Fibroblast of gingiva (primary cell): ENCODE results near the gene SLC1A5.
A peak's percentile ranks its signal among the peaks of the same experiment; 100 is the strongest.
"Not testable (repeated sequence)": the region's sequence is repeated elsewhere in the genome, so short reads cannot be mapped to it uniquely, and the experiment has no call there.

Experiments
- DNase-seq: peaks from one replicate; pipeline ENCODE4 v3.0.0-alpha.2; 2011; ENCODE audit warnings: low read depth

Gene SLC1A5

DNA sequence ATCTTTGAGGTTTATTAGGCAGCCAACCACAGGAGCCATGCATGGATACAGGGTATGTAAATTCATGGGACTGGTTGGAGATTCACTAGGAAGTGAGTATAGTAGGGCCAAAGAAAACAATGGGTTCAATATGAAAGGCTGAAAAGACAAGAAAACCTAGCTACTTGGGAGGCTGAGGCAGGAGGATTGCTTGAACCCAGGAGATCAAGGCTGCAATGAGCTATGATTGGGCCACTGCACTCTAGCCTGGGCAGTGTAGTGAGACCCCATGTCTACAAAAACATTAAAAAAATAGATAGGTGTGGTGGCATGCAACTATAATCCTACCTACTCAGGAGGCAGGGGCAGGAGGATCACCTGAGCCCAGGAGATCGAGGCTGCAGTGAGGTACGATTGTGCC, 10.3 kb upstream of the SLC1A5 start:
- no peak for DNase-seq

DNA sequence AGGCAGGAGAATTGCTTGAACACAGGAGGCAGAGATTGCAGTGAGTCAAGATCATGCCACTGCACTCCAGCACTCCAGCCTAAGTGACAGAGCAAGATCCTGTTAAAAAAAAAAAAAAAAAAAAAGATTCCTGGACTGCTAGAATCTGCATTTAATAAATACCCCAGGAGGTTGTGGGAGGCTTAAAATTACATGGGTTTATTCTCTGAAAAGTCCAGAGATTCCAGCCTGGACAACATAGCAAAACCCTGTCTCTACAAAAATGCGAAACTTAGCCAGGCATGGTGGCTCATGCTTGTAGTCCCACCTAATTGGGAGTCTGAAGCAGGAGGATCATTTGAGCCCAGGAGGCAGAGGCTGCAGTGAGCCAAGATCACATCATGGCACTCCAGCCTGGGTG, 9.5 kb upstream of the SLC1A5 start:
- peak; percentile 19 for DNase-seq

DNA sequence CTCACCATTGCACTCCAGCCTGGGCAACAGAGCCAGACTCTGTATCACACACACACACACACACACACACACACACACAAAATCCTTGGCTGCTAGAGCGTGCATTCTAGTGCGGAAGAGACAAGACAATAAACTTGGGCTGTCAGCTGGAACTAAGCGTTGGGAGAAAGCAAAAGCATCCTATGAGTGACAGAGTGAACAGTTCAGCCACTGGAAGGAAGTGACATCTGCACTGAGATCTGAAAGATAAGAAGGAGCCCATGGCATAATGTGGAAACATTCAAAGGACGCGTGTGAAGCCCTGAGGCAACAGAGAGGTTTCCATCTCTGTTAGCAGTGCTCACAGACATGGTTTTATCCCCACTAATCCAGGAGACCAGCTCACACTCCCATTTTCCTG, 3.5 kb upstream of the SLC1A5 start:
- DNase-seq = no peak

DNA sequence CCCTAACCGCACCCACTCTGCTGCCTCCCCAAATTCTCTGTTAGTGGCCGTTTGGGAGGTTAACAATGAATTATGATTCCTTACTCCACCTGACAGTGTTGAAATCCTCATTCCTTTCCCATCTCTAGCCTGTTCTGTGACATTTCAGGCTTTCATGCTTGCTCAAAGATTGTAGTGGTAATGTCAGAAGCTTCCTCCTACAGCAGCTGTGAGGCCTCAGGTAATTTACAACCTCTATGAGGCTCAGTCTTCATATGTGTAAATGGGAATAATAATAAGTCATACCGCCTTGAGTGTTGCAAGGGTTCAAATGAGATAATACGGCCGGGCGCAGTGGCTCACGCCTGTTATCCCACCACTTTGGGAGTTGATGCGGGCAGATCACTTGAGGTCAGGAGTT, 977 bp upstream of the SLC1A5 start:
- DNase-seq = no peak

DNA sequence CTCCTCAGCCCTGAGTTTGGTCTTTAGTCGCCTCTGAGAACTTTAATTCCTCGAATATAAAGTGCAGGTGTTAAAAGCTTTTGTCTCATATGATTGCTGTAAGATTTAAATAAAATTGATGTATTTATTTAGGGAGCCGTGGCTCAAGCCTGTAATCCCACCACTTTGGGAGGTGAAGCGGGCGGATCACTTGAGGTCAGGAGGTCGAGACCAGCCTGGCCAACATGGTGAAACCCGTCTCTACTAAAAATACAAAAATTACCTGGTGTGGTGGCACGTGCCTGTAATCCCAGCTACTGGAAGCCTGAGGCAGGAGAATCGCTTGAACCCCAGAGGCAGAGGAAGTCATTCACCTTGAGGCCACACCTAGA, 559 bp upstream of the SLC1A5 start:
- no peak for DNase-seq

DNA sequence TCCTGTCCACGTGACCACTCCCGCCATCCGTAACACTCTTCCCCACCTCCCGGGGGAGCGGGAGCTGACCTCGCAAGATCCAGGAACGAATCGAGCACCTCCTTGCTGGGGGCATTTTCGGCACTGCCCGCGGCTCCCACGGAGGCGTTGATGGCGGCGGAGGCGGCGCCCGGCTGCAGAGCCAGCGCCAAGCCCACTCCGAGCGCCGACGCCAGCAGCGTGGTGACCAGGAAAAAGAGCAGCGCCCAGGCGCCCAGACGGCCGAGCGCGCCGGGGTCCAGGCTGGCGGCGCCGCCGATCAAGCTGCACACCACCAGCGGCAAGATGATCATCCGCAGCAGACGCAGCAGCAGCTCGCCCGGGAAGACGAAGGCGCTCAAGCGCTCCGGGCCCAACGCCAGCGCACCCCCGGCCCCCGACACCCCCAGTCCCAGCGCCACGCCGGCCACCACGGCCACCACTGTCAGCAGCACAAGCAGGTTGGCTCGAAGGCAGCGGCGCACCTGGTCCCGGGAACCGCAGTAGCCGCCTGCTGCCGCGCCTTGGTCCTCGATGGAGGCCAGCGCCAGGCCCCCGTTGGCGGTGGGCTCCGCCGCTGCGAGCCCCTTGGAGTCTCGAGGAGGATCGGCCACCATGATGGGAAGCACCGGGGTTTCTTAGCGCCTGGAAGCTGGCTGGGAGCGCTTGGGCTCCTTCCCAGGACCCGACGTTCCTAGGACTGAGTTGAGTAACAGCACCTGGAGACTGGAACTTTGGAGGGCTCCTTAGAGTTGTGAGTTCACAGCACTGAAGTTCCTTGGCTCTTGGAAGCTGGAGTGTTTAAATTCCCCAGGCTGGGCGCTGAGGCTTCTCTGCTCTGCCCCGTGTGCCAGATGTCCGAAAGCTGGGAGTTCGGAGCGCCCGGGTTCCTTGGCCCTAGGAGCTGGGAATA, 798 bp downstream of the SLC1A5 start:
- DNase-seq = peak; percentile 81

DNA sequence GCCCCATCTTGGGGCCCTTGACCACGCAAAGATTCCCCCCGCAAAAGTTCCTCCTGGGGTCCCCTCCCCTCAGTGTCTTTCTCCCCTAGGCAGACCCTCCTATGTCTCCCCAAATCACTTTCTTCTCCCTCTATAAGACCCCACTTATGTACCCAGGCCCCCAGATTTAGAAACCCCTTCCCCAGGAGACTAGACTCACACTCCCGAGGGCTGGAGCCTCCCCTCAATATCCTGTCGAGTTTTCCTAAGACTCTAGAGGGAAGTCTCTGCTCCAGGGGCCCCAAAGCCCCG, 1.4 kb downstream of the SLC1A5 start:
- no peak for DNase-seq

DNA sequence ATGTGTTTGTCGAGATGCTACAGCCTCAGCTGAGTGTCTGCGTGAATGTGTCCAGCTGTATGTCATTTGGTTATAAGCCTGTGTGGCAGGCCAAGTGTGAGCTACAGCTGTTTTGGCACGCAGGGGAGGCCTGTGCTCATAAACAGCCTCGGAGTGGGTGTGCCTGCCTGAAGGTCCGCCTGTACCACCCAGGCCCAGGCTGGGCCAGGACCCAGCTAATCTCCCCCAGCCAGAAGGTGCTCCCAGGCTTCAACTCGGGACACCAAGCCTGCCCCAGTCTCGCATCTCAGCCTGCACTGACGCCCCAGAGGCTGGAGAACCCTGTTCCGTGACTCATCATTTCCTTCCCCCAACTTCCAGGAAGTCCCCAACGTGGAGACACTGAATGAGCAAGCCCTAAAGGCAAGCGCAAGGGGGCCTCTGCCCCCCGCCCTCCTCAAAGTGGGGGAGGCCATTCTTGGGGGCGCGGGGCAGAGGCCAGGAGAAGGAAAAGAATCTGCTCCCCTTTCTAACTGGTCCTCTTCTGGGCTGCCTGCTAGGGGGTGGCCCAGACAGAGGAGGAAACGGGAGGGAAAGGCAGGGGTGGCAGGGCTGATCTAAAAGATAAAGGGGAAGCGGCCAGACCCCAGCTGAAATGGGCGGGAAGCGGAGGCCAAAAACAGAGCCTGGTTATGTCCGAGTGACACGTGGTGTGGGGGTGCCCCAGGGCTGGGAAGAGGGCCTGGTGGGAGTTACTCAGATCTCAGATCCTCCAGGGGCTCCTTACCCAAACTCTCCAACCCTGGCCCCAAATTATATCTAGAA, 2.0 kb downstream of the SLC1A5 start:
- DNase-seq = peak; percentile 92

DNA sequence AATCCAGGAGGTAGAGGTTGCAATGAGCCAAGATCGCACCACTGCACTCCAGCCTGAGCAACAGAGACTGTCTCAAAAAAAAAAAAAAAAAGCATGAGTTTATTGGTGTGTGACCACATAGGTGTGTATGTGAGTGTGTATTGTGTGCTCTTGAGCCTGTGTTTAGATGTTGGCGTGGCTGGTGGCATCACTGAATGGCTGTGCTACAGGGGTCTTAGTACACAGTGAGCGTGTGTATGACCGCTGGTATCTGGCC, 2.5 kb downstream of the SLC1A5 start:
- no peak for DNase-seq

DNA sequence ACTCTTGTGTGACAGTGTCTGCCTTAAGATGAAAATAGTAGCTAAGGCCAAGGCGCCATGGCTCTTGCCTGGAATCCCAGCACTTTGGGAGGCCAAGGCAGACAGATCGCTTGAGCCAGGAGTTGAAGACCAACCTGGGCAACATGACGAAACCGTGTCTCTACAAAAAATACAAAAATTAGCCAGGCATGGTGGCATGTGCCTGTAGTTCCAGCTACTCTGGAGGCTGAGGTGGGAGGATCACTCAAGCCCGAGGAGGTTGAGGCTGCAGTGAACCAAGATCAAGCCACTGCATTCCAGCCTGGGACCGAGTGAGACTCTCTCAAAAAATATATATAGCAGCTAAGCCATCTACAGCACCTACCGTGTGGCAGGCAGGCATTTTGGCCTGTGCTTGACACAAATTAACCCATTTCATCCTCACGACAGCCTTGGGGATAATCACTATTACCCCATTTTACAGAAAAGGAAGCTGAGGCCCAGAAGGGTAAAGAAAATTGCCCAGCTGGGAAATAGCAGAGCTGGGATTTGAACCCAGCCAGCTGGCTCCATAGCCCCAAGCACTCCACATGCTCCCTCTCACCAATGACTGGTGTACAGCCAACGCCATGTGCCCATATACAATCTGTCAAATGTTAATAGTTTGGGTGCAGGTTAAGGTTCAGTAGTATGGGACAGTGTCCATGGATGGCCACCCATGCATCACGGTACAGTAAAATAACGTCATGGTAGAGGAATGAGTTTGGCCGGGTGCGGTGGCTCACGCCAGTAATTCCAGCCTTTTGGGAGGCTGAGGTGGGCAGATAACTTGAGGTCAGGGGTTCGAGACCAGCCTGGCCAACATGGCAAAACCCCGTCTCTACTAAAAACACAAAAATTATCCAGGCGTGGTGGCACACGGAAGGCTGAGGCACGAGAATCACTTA, 3.1 kb downstream of the SLC1A5 start:
- peak; percentile 28 for DNase-seq

DNA sequence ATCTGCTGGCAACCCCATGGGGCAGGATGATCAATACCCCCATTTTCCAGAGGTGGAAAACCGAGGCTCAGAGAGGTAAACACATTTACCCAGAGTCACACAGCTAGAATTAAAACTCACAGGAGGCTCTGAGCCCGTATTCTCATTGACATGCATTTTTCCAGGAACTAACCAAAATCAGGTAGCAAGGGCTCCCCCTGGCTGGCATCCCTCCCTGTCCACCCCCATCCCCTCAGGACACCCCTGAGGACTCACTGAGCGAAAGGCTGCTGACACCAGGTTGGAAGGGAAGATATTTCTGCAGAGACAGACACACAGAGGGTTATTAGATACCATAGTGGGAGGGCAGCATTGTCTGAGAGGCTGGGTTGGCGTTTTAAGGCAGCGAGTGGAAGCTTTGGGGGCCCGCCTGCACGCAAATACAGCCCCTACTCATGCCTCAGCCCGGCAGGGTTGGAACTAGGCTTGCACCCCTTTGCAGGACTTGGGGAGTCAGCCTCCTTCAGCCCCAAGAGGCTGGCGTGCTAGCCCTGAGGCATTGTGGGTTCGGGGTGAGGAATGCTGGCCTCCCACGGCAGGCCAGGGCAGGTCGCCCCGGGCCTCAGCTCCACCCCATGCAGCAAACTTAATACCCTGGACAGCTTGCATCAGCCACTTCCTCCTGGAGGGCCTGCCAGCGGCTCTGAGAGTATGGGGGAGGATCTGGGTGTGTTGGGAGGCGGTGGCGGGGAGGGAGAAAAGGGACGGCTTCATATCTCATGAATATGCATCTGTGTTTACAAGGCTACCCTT, 3.9 kb downstream of the SLC1A5 start:
- DNase-seq = peak; percentile 97

DNA sequence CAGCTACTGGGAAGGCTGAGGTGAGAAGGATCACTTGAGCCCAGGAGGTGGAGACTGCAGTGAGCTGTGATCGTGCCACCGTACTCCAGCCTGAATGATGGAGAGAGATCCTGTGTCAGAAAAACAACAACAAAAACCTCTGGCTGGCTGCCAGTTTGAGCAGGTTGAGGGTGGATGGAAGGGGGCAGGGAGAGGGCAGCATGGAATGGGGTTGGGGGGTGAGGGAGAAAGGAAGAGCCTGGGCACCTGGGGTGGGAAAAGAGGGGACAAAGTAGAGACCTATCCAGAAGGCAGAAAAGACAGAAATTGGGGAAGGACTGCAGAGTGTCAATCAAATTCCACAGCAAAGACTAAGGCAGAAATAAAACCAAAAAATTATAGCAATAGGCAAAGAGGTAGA, 4.7 kb downstream of the SLC1A5 start:
- no peak for DNase-seq

DNA sequence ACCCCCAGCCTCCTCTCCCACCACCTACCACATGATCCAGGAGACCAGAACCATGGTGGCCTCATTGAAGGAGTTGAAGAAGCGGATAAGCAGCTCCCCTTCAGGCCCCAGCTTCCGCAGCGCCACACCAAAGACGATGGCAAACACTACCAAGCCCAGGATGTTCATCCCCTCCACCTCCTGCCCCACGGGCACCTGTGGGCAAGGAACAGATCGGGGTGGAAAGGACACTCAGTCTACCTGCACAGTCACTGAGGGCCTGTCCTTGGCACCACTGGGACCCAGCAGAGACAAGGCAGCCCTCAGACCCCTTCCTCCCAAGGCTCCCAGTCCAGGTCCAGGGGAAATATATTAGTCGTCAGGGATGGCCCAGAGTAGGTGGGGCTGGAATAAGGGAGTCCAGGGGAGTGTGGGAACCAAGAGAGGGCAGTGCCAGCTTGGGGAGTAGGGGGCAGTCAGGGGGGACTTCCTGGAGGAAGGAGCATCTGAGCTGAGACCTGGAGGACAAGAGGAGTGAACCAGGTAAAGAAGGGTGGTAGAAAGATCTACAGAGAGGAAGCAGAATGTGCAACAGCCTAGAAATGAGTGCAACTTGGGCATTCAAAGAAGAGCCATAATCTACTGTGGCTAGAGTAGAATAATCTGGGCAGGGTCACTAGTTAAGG, 5.9 kb downstream of the SLC1A5 start:
- DNase-seq = no peak

DNA sequence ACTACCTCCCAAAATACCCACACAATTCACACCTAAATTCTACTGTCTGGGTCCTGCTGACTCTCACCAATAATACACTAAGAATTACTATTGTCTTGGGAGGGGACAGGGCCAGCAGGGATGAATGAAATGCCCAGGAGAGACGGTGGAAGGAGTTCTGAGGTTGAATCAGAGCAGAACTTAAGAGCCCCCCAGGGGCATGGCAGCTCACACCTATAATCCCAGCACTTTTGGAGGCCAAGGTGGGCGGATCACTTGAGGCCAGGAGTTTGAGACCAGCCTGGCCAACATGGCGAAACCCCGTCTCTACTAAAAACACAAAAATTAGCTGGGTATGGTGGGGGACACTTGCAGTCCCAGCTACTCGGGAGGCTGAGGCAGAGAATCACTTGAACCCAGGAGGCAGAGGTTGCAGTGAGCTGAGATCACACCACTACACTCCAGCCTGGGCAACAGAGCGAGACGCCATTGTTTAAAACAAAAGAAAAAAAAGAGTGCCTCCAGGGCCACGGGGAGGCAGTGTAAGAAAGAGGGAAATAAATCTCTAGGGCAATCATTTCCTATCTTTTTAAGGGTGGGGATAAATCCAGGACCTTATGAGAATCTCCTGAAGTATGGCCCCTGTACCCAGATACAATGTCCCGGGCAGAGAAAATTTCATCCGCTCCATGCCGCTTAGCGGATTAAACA, 10.3 kb downstream of the SLC1A5 start:
- not testable (repeated sequence) for DNase-seq

DNA sequence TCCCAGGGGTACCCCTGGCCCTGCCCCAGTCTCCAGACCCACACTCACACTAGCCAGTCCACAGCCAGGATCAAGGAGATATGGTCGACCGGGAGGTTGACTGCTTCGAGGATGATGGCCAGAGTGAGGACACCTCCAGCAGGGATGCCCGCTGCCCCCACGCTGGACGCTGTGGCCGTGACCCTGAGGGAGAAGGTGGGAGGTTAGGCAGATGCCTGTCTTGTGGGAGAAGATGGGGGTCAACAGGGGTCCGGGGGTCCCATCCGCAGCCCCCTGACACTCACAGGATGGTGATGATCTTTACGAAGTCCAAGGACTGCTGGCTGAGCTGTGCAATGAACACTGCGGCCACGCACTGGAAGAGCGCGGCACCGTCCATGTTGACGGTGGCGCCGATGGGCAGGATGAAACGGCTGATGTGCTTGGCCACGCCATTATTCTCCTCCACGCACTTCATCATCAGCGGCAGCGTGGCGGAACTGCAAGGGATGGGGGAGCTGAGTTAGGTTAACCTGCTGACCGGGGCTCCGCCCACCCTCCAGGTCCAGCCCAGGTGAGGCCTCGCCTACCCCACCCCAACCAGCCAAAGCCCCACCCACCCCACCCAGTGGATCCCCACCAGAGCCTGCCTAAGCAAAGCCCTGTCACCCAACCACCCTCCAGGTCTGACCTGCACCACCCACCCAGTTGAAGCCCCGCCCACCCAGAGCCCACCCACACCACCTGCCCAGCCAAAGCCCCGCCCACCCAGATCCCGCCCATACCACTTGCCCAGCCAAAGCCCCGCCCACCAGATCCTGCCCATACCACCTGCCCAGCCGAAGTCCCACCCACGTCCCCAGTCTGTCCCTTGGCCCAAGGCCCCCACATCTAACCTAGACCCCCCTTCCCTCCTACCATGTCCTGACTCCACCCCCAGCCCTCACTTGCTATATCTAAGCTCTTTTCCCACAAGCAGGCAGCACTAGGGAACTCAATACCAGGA, 11.2 kb downstream of the SLC1A5 start:
- DNase-seq = no peak

DNA sequence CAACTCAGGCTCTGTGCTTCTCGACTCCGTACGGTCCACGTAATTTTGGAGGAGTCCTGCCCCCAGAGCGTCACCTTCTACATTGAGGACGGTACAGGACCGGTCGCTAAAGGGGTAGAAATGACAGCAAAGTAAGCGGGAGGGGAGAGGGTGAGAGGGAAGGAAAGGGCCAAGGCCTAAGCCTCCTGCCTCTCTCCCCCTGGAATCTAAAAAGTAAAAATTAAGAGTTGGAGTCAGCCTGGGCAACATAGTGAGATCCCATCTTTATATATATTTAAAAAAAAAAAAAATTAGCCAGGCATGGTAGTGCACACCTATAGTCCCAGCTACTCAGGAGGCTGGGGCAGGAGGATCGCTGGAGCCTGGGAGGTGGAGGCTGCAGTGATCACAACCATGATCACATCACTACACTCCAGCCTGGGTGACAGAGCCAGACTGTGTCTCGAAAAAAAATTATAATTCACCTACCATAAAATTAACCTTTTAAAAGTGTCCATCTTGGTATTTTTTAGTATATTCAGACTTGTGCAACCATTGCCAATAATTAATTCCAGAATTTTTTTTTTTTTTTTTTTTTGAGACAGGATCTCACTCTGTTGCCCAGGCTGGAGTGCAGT, 12.6 kb downstream of the SLC1A5 start:
- DNase-seq = no peak

DNA sequence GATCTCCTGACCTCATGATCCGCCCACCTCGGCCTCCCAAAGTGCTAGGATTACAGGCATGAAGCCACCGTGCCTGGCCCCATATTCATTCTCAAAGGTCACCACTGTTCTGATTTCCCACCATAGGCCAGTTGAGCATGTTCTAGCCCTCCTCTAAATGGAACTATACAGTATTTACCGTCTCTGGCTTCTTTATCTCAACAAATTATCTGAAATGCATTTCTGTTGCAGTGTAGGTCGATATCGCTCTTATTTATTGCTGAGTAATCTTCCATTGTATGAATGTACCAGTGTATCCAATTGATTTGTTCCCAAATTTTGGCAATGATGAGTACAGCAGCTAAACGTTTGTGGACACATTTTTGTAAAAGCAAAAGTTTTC, 15.4 kb downstream of the SLC1A5 start:
- no peak for DNase-seq

DNA sequence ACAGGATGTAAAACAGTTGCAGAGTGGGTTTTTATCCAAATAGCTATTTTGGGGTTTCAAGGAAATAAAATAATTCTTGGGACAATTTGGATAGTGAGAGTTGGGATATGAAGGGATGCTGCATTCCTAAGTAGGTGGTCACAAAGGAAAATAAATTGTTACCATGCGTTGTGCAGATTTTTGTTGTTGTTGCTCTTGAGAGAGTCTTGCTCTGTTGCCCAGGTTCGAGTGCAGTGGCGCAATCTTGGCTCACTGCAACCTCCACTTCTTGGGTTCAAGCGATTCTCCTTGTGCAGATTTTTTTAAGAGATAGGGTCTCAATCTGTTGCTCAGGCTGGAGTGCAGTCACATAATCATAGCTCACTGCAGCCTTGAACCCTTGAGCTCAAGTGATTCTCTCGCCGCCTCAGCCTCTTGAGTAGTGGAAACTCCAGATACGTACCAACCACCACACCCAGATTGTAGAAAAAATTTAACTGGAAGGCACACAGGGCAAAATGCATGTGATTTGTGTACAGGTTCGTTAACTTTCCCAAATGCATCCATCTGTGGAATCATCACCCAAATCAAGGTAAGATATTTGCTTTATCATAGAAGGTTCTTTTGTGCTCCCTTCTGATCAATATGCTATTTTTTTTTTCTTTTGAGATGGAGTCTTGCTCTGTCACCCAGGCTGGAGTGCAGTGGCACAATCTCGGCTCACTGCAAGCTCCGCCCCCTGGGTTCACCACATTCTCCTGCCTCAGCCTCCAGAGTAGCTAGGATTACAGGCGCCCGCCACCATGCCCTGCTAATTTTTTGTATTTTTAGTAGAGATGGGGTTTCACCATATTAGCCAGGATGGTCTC, 16.0 kb downstream of the SLC1A5 start:
- peak; percentile 51 for DNase-seq
